OCI-LY7 (cell line): ENCODE data around the gene PPP1R16B. TPM values are rescaled to one million over a fixed set of nuclear protein-coding genes. Genes with fewer than 3 reads are reported as not detected.

Source experiments
- BruUV-seq: library from RNA; stranded (reverse); fragments of 400-500 nt; replicated peaks from 2 replicates; lab custom pipeline; 2021; lab: Mats Ljungman, UMichigan
- CTCF ChIA-PET: fragments of 300-600 bp; sonication (Branson Sonifier 250); formaldehyde crosslinking; loops from one replicate; lab custom pipeline; 2022; ENCODE audit warnings: antibody characterized with exemption; ENCODE audit not compliant: unreplicated experiment; lab: Charles Lee
- POLR2A ChIA-PET: fragments of 300-600 bp; sonication (Branson Sonifier 250); formaldehyde crosslinking; loops from one replicate; lab custom pipeline; 2022; ENCODE audit warnings: antibody characterized with exemption; lab: Charles Lee
- DNase-seq: peaks from one replicate; pipeline ENCODE4 v3.0.0-alpha.2; 2015; ENCODE audit warnings: low spot score
- H2AFZ ChIP-seq: fragments of 200-600 bp; sonication (generic), shearing (Covaris generic); 2 replicates; pipeline ENCODE4 v1.6.1; 2014; ENCODE audit warnings: mild to moderate bottlenecking, antibody characterized with exemption, low read length, moderate library complexity
- H3K27ac ChIP-seq: fragments of 200-600 bp; sonication (generic); 2 replicates; pipeline ENCODE4 v1.5.1; 2014; ENCODE audit warnings: mixed run types, low read depth, mild to moderate bottlenecking, moderate library complexity, low read length, inconsistent platforms; ENCODE audit not compliant: poor library complexity, severe bottlenecking
- H3K36me3 ChIP-seq: fragments of 200-600 bp; sonication (generic); 2 replicates; pipeline ENCODE4 v1.6.1; 2014; ENCODE audit warnings: mild to moderate bottlenecking, antibody characterized with exemption, low read length, moderate library complexity, mixed read lengths; ENCODE audit not compliant: insufficient read depth
- H3K4me1 ChIP-seq: fragments of 200-600 bp; sonication (generic); 2 replicates; pipeline ENCODE4 v1.5.1; 2014; ENCODE audit warnings: mild to moderate bottlenecking, low read length; ENCODE audit not compliant: insufficient read depth, poor library complexity, severe bottlenecking
- H3K4me2 ChIP-seq: fragments of 200-600 bp; sonication (generic); 2 replicates; pipeline ENCODE4 v1.6.1; 2014; ENCODE audit warnings: mild to moderate bottlenecking, low read length
- H3K4me3 ChIP-seq: fragments of 200-600 bp; sonication (generic); 2 replicates; pipeline ENCODE4 v1.5.1; 2014; ENCODE audit warnings: mild to moderate bottlenecking, low read depth, low read length; ENCODE audit not compliant: poor library complexity, severe bottlenecking
- H3K79me2 ChIP-seq: fragments of 200-600 bp; sonication (generic); 2 replicates; pipeline ENCODE4 v1.6.1; 2016; ENCODE audit warnings: low read depth, mild to moderate bottlenecking, low read length, moderate library complexity, mixed read lengths; ENCODE audit not compliant: insufficient read depth
- H3K9me2 ChIP-seq: fragments of 200-600 bp; sonication (generic); 2 replicates; pipeline ENCODE4 v1.6.1; 2016; ENCODE audit warnings: mild to moderate bottlenecking, low read length, mixed read lengths; ENCODE audit not compliant: insufficient read depth
- H3K9me3 ChIP-seq: fragments of 200-600 bp; sonication (generic); 2 replicates; pipeline ENCODE4 v1.6.1; 2014; ENCODE audit warnings: mild to moderate bottlenecking, mixed run types, low read length, mixed read lengths
- H4K20me1 ChIP-seq: fragments of 200-600 bp; sonication (generic); 2 replicates; pipeline ENCODE4 v1.6.1; 2014; ENCODE audit warnings: mild to moderate bottlenecking, antibody characterized with exemption, low read length, moderate library complexity, mixed read lengths; ENCODE audit not compliant: insufficient read depth
- CTCF ChIP-seq: fragments of 200-600 bp; sonication (generic); conservative IDR thresholded peaks from 2 replicates; pipeline ENCODE4 v1.5.1; 2014; ENCODE audit warnings: mild to moderate bottlenecking, antibody characterized with exemption, low read length, moderate library complexity, mixed read lengths
- EZH2phosphoT487 ChIP-seq: fragments of 200-600 bp; sonication (generic); IDR thresholded peaks from 2 replicates; pipeline ENCODE4 v1.6.1; 2018; ENCODE audit warnings: low read depth, borderline replicate concordance, mild to moderate bottlenecking, mixed run types, antibody characterized with exemption, low read length, moderate library complexity, mixed read lengths
- intact Hi-C: fragments of 100-400 bp; cut with micrococcal nuclease; formaldehyde crosslinking; loops from one replicate; pipeline ENCODE4 v1.10.0; 2022; ENCODE audit not compliant: unreplicated experiment
- total RNA-seq, 2 experiments: library from RNA; depleted of rRNA in 1 of 2; stranded (reverse); fragments of >200 nt in 1 of 2; shearing (Covaris generic) in 1 of 2; gene quantifications; 2 replicates each; pipeline ENCODE4 v1.2.3, GENCODE V29; 2014 to 2022

The PPP1R16B gene
- total RNA-seq, 2 experiments from 2014 or later: 45.4 to 49.7 TPM

DNA sequence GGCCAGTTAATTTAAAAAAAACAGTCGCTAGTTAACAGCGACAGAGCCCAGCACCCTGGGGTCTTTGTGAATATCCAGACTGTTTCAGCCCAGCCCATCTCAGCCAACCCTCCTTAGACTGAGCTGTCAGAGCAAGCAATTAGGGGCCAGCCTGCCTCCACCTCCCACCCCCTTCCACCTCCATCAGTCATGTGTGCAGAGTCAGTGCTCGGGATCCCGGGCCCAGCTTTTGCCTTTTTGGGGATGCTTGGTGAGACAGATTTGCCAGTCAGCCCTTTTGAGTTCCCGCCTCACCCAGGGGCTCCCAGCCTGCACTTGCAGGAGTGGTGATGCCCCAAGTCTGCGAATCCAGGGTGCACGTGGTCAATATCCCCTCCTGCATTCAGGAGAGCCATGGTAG is 114.2 kb downstream of the PPP1R16B start:
- H3K4me3 ChIP-seq: no peak overlapping the region
- no peak overlapping the region for H3K4me2 ChIP-seq
- no peak for DNase-seq
- intact Hi-C loops: no loop called here
- H3K4me1 ChIP-seq: no peaks in the 10 kb centered on the region
- no TSS peak for BruUV-seq
- peaks cover 46% of the 10 kb centered on the region for H3K36me3 ChIP-seq
- H3K9me3 ChIP-seq: no peaks in the 10 kb centered on the region
- no peaks in the 10 kb centered on the region for H4K20me1 ChIP-seq
- no peaks in the 10 kb centered on the region for H3K79me2 ChIP-seq
- CTCF ChIA-PET: no interaction called here
- H3K27ac ChIP-seq: no peak overlapping the region
- no peaks in the 10 kb centered on the region for H3K9me2 ChIP-seq
- H2AFZ ChIP-seq: no peak overlapping the region
- POLR2A ChIA-PET: no interaction called here
- no peak for TF ChIP-seq EZH2phosphoT487
- no peak for TF ChIP-seq CTCF

DNA sequence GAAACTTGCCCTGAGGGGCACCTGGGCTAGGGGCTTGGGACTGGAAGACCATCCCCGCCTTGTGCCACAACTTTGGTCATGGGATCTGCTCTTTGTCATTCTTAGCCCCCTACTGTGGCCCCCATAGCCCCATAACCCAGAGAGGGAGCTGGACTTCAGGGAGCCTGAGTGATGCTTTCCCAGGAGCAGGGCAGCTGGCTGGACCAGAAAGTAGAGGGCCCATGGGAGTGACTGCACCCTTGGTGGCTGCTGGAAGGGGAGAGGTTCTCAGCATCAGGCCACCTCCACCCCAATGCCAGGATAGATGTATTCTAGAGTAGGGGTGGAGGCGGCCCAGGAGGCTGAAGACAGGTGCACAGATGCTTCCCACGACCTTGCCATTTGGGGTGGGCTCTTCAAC is 114.9 kb downstream of the PPP1R16B start:
- Histone ChIP-seq H3K9me3 (no peaks in the 10 kb centered on the region), H2AFZ (no peak overlapping the region), H3K4me3 (no peak overlapping the region), H3K79me2 (no peaks in the 10 kb centered on the region), H3K36me3 (peaks cover 38% of the 10 kb centered on the region), H4K20me1 (no peaks in the 10 kb centered on the region), H3K4me1 (no peaks in the 10 kb centered on the region), H3K4me2 (no peak overlapping the region), H3K27ac (no peak overlapping the region), H3K9me2 (no peaks in the 10 kb centered on the region)
- intact Hi-C loops: no loop called here
- ChIA-PET POLR2A (no interaction called here), CTCF (no interaction called here)
- no TSS peak for BruUV-seq
- TF ChIP-seq CTCF (no peak), EZH2phosphoT487 (no peak)
- no peak for DNase-seq

GRCh38 chr20:38920851-38921250 is 115.4 kb downstream of the PPP1R16B start:
- ChIA-PET CTCF (no interaction called here), POLR2A (no interaction called here)
- no peak overlapping the region for H3K27ac ChIP-seq
- no peak overlapping the region for H3K4me3 ChIP-seq
- no peak for DNase-seq
- intact Hi-C loops: no loop called here
- H2AFZ ChIP-seq: no peak overlapping the region
- H3K4me2 ChIP-seq: no peak overlapping the region
- H3K9me3 ChIP-seq: no peaks in the 10 kb centered on the region
- TF ChIP-seq CTCF: no peak
- TF ChIP-seq EZH2phosphoT487: no peak
- no peaks in the 10 kb centered on the region for H3K4me1 ChIP-seq
- H3K36me3 ChIP-seq: peaks cover 34% of the 10 kb centered on the region
- no peaks in the 10 kb centered on the region for H4K20me1 ChIP-seq
- no peaks in the 10 kb centered on the region for H3K79me2 ChIP-seq
- BruUV-seq: no TSS peak
- no peaks in the 10 kb centered on the region for H3K9me2 ChIP-seq
